ENCODE measurements around the gene TNNC1.

Gene TNNC1

GRCh38 chr3:52433996-52434479, 19.8 kb downstream of the TNNC1 start:
- no peak for FAIRE-seq
- TF ChIP-seq SPI1 (IDR thresholded peaks at IDR 0.05; ENCODE audit: low read depth, low read length) (no peak), TAF1 (IDR thresholded peaks at IDR 0.05; ENCODE audit: low read depth, low read length) (no peak), PAX5 (IDR thresholded peaks at IDR 0.05; ENCODE audit: insufficient read depth, low read length, severe bottlenecking) (no peak), POLR2AphosphoS5 (IDR thresholded peaks at IDR 0.05; ENCODE audit: low read depth, low read length) (no peak), POU2F2 (IDR thresholded peaks at IDR 0.05; ENCODE audit: low read depth, low read length) (no peak), POLR2A (IDR thresholded peaks at IDR 0.05; ENCODE audit: low read depth, low read length) (no peak)
- no peak for DNase-seq (ENCODE audit: insufficient read length, low spot score)

GRCh38 chr3:52433328-52433995, 20.4 kb downstream of the TNNC1 start:
- DNase-seq (ENCODE audit: insufficient read length, low spot score) (no peak), FAIRE-seq (no peak)
- TF ChIP-seq TAF1 (IDR thresholded peaks at IDR 0.05; ENCODE audit: low read depth, low read length) (no peak), POU2F2 (IDR thresholded peaks at IDR 0.05; ENCODE audit: low read depth, low read length) (no peak), POLR2A (IDR thresholded peaks at IDR 0.05; ENCODE audit: low read depth, low read length) (no peak), SPI1 (IDR thresholded peaks at IDR 0.05; ENCODE audit: low read depth, low read length) (no peak), POLR2AphosphoS5 (IDR thresholded peaks at IDR 0.05; ENCODE audit: low read depth, low read length) (no peak), PAX5 (IDR thresholded peaks at IDR 0.05; ENCODE audit: insufficient read depth, low read length, severe bottlenecking) (no peak)

GRCh38 chr3:52432691-52433141, 21.1 kb downstream of the TNNC1 start:
- no peak for TF ChIP-seq POU2F2 (IDR thresholded peaks at IDR 0.05; ENCODE audit: low read depth, low read length)
- no peak for TF ChIP-seq PAX5 (IDR thresholded peaks at IDR 0.05; ENCODE audit: insufficient read depth, low read length, severe bottlenecking)
- no peak for TF ChIP-seq SPI1 (IDR thresholded peaks at IDR 0.05; ENCODE audit: low read depth, low read length)
- TF ChIP-seq POLR2A (IDR thresholded peaks at IDR 0.05; ENCODE audit: low read depth, low read length) = no peak
- TF ChIP-seq TAF1 (IDR thresholded peaks at IDR 0.05; ENCODE audit: low read depth, low read length) = no peak
- TF ChIP-seq POLR2AphosphoS5 (IDR thresholded peaks at IDR 0.05; ENCODE audit: low read depth, low read length) = no peak
- DNase-seq (ENCODE audit: insufficient read length, low spot score) (no peak), FAIRE-seq (no peak)

- TF ChIP-seq POLR2A (IDR thresholded peaks at IDR 0.05; ENCODE audit: low read depth, low read length) (no peak), TAF1 (IDR thresholded peaks at IDR 0.05; ENCODE audit: low read depth, low read length) (no peak)
- FAIRE-seq (no peak), DNase-seq (ENCODE audit: insufficient read length, low spot score) (no peak)
Observed at GRCh38 chr3:52432225-52432624, 21.6 kb downstream of the TNNC1 start.

GRCh38 chr3:52431459-52432223, 22.2 kb downstream of the TNNC1 start:
- TF ChIP-seq SPI1 (IDR thresholded peaks at IDR 0.05; ENCODE audit: low read depth, low read length) (no peak), POU2F2 (IDR thresholded peaks at IDR 0.05; ENCODE audit: low read depth, low read length) (no peak), PAX5 (IDR thresholded peaks at IDR 0.05; ENCODE audit: insufficient read depth, low read length, severe bottlenecking) (no peak), POLR2A (IDR thresholded peaks at IDR 0.05; ENCODE audit: low read depth, low read length) (no peak), TAF1 (IDR thresholded peaks at IDR 0.05; ENCODE audit: low read depth, low read length) (no peak), POLR2AphosphoS5 (IDR thresholded peaks at IDR 0.05; ENCODE audit: low read depth, low read length) (no peak)
- DNase-seq (ENCODE audit: insufficient read length, low spot score) (no peak), FAIRE-seq (no peak)

- DNase-seq (ENCODE audit: insufficient read length, low spot score) (no peak), FAIRE-seq (no peak)
- TF ChIP-seq PAX5 (IDR thresholded peaks at IDR 0.05; ENCODE audit: insufficient read depth, low read length, severe bottlenecking) (no peak), TAF1 (IDR thresholded peaks at IDR 0.05; ENCODE audit: low read depth, low read length) (no peak), POLR2A (IDR thresholded peaks at IDR 0.05; ENCODE audit: low read depth, low read length) (no peak), POU2F2 (IDR thresholded peaks at IDR 0.05; ENCODE audit: low read depth, low read length) (no peak), POLR2AphosphoS5 (IDR thresholded peaks at IDR 0.05; ENCODE audit: low read depth, low read length) (no peak), SPI1 (IDR thresholded peaks at IDR 0.05; ENCODE audit: low read depth, low read length) (no peak)
Observed at GRCh38 chr3:52430416-52430810, 23.4 kb downstream of the TNNC1 start.

- no peak for TF ChIP-seq POLR2A (IDR thresholded peaks at IDR 0.05; ENCODE audit: low read depth, low read length)
- TF ChIP-seq TAF1 (IDR thresholded peaks at IDR 0.05; ENCODE audit: low read depth, low read length) = no peak
- no peak for TF ChIP-seq SPI1 (IDR thresholded peaks at IDR 0.05; ENCODE audit: low read depth, low read length)
- DNase-seq (ENCODE audit: insufficient read length, low spot score) (no peak), FAIRE-seq (no peak)
Observed at GRCh38 chr3:52429779-52430415, 23.9 kb downstream of the TNNC1 start.

- no peak for DNase-seq (ENCODE audit: insufficient read length, low spot score)
- FAIRE-seq = no peak
- no peak for TF ChIP-seq POU2F2 (IDR thresholded peaks at IDR 0.05; ENCODE audit: low read depth, low read length)
- no peak for TF ChIP-seq TAF1 (IDR thresholded peaks at IDR 0.05; ENCODE audit: low read depth, low read length)
- no peak for TF ChIP-seq PAX5 (IDR thresholded peaks at IDR 0.05; ENCODE audit: insufficient read depth, low read length, severe bottlenecking)
- TF ChIP-seq POLR2AphosphoS5 (IDR thresholded peaks at IDR 0.05; ENCODE audit: low read depth, low read length) = no peak
- no peak for TF ChIP-seq SPI1 (IDR thresholded peaks at IDR 0.05; ENCODE audit: low read depth, low read length)
- no peak for TF ChIP-seq POLR2A (IDR thresholded peaks at IDR 0.05; ENCODE audit: low read depth, low read length)
Observed at GRCh38 chr3:52429031-52429430, 24.8 kb downstream of the TNNC1 start.
